Peyer's patch (tissue), 4 donors: Measurements from ENCODE around the gene HNRNPU.

Experiments
- POLR2A ChIP-seq, 2 donors: fragments of 450-650 bp; IDR thresholded peaks; one replicate each; pipeline ENCODE4 v1.5.1; 2017; ENCODE audit warnings: antibody characterized with exemption in 2 of 2, mild to moderate bottlenecking in 2 of 2, moderate library complexity in 2 of 2
- TF ChIP-seq, protein P1 (sequence below), 6 experiments: fragments of 450-650 bp in 4 of 6; fragments of 200-600 bp in 2 of 6; sonication (generic) in 1 of 6; IDR thresholded peaks; one replicate each; pipeline ENCODE4 v1.5.1; 2017 to 2019; ENCODE audit warnings: antibody characterized with exemption in 6 of 6, mild to moderate bottlenecking in 3 of 6, moderate library complexity in 1 of 6

DNA sequence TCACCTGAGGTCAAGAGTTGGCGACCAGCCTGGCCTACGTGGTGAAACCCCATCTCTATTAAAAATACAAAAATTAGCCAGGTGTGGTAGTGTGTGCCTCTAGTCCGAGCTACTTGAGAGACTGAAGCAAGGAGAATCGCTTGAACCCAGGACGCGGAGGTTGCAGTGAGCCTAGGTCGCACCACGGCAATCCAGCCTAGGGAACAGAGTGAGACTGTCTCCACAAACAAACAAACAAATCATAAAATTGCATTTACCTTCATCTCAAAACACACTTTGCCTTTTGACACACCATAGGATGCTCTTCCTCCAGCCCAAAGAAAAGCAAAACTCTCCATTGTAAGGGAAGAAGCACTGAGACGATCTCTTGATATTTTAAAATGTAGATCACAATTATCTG is 4.3 kb downstream of the HNRNPU start:
- TF ChIP-seq, protein P1, sequence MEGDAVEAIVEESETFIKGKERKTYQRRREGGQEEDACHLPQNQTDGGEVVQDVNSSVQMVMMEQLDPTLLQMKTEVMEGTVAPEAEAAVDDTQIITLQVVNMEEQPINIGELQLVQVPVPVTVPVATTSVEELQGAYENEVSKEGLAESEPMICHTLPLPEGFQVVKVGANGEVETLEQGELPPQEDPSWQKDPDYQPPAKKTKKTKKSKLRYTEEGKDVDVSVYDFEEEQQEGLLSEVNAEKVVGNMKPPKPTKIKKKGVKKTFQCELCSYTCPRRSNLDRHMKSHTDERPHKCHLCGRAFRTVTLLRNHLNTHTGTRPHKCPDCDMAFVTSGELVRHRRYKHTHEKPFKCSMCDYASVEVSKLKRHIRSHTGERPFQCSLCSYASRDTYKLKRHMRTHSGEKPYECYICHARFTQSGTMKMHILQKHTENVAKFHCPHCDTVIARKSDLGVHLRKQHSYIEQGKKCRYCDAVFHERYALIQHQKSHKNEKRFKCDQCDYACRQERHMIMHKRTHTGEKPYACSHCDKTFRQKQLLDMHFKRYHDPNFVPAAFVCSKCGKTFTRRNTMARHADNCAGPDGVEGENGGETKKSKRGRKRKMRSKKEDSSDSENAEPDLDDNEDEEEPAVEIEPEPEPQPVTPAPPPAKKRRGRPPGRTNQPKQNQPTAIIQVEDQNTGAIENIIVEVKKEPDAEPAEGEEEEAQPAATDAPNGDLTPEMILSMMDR (IDR thresholded peaks at IDR 0.05): no peak
- no peak for TF ChIP-seq POLR2A (IDR thresholded peaks at IDR 0.05)
